GM19324 (cell line): ENCODE results near the gene DNAJA1.
"Not testable (repeated sequence)": the region's sequence is repeated elsewhere in the genome, so short reads cannot be mapped to it uniquely, and the experiment has no call there.

Source experiments
- ATAC-seq: cut with Tn5 transposase; IDR thresholded peaks from one replicate; pipeline ENCODE4 v1.9.1; 2021; ENCODE audit warnings: mild to moderate bottlenecking, moderate library complexity; ENCODE audit not compliant: unreplicated experiment, low FRiP score

Gene DNAJA1

GRCh38 chr9:33080534-33080933 is 55.5 kb downstream of the DNAJA1 start:
- ATAC-seq, result no peak

- ATAC-seq, result no peak
Observed at GRCh38 chr9:33081128-33081851, 56.2 kb downstream of the DNAJA1 start.

GRCh38 chr9:33082128-33082527 is 57.1 kb downstream of the DNAJA1 start:
- ATAC-seq, result no peak

- ATAC-seq, result no peak
Observed at GRCh38 chr9:33082538-33083326, 57.7 kb downstream of the DNAJA1 start.

GRCh38 chr9:33085672-33086071 is 60.6 kb downstream of the DNAJA1 start:
- not testable (repeated sequence) for ATAC-seq
